ENCODE data around the gene ZCCHC8.
"Not testable (repeated sequence)": the region's sequence is repeated elsewhere in the genome, so short reads cannot be mapped to it uniquely, and the experiment has no call there.

The ZCCHC8 gene

DNA sequence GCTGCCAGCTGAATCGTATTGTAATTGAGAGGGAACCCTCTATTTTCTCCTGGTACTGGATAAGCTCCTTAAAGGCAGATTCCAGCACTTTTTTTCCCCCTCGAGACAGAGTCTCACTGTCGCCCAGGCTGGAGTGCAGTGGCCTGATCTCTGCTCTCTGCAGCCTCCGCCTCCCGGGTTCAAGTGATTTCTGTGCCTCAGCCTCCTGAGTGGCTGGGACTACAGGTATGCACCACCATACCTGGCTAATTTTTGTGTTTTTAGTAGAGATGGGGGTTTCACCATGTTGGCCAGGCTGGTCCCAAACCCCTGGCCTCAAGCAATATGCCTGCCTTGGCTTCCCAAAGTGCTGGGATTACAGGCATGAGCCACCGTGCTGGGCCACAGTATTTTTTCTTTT lies 30.9 kb downstream of the ZCCHC8 start:
- not testable (repeated sequence) for H3K14ac ChIP-seq (ENCODE audit: low read length); H4K91ac ChIP-seq (ENCODE audit: low read depth, low read length, poor library complexity); H2BK15ac ChIP-seq (ENCODE audit: low read length); H3K9ac ChIP-seq (ENCODE audit: low read depth, low read length, poor library complexity); H3K79me1 ChIP-seq (ENCODE audit: low read depth, low read length); H2AFZ ChIP-seq (ENCODE audit: low read length); H3K27ac ChIP-seq (replicated peaks; ENCODE audit: low read length); H2BK5ac ChIP-seq (ENCODE audit: low read length); H3K23ac ChIP-seq (ENCODE audit: low read depth, low read length, poor library complexity); H3K4me1 ChIP-seq (ENCODE audit: control insufficient read depth in 2 of 2, insufficient read depth in 1 of 2, low read depth in 1 of 2, low read length in 2 of 2); H2AK5ac ChIP-seq (ENCODE audit: low read depth, low read length); H2BK12ac ChIP-seq (ENCODE audit: low read length); H3K27me3 ChIP-seq (ENCODE audit: control insufficient read depth in 3 of 3, insufficient read depth in 3 of 3, low read depth in 1 of 3, low read length in 3 of 3); H2BK120ac ChIP-seq (ENCODE audit: low read depth, low read length); H3K4me3 ChIP-seq (ENCODE audit: low read length in 2 of 2); H4K8ac ChIP-seq (ENCODE audit: low read depth, low read length); H3K4me2 ChIP-seq (ENCODE audit: insufficient read depth, low read length, poor library complexity, severe bottlenecking); DNase-seq (ENCODE audit: low spot score); H3K9me3 ChIP-seq (replicated peaks in 1 of 2; ENCODE audit: control insufficient read depth in 2 of 2, insufficient read depth in 1 of 2, low read depth in 1 of 2, low read length in 2 of 2); H3K18ac ChIP-seq (ENCODE audit: low read length); H3K4ac ChIP-seq (ENCODE audit: low read length)
- peaks cover 9 to 35% of the 10 kb centered on the region in 2 donors for H3K36me3 ChIP-seq (replicated peaks in 1 of 2; ENCODE audit: control insufficient read depth in 2 of 2, insufficient read depth in 2 of 2, low read length in 2 of 2)
- no CpG with 5 or more reads among the region's 6 CpGs for WGBS, 2 donors (ENCODE audit: extremely low coverage in 2 of 2, insufficient read length in 2 of 2, insufficient replicate concordance in 1 of 2)

DNA sequence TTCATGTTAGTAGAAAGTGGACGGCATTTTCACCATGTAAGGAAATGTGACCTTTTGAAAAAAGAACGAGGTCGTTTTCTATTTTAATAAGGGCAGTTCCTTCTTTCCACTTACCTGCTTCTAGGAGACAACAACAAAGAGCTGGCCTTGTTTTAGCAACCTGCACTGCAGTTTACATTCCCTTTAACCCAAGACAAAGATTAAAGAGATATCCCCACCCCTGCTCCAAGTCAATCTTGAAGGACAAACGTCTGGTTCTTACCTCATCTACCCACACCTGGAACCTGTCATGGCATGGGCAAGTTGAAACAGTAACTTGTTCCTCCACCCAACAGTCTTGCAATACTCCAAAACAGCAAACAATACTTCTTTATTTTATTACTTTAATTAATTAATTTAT lies 32.7 kb downstream of the ZCCHC8 start:
- Histone ChIP-seq H3K27me3 (ENCODE audit: control insufficient read depth in 3 of 3, insufficient read depth in 3 of 3, low read depth in 1 of 3, low read length in 3 of 3) (no peaks in the 10 kb centered on the region), H3K4me1 (ENCODE audit: control insufficient read depth in 2 of 2, insufficient read depth in 1 of 2, low read depth in 1 of 2, low read length in 2 of 2) (no peaks in the 10 kb centered on the region), H3K36me3 (replicated peaks in 1 of 2; ENCODE audit: control insufficient read depth in 2 of 2, insufficient read depth in 2 of 2, low read length in 2 of 2) (peaks cover 0 to 17% of the 10 kb centered on the region in 2 donors), H2BK15ac (ENCODE audit: low read length) (no peak overlapping the region), H4K91ac (ENCODE audit: low read depth, low read length, poor library complexity) (no peak overlapping the region), H3K4ac (ENCODE audit: low read length) (no peak overlapping the region), H4K8ac (ENCODE audit: low read depth, low read length) (no peak overlapping the region), H2BK12ac (ENCODE audit: low read length) (no peak overlapping the region), H2BK120ac (ENCODE audit: low read depth, low read length) (no peak overlapping the region), H2BK5ac (ENCODE audit: low read length) (no peak overlapping the region), H2AK5ac (ENCODE audit: low read depth, low read length) (no peak overlapping the region), H3K18ac (ENCODE audit: low read length) (no peak overlapping the region), H3K23ac (ENCODE audit: low read depth, low read length, poor library complexity) (no peak overlapping the region), H3K79me1 (ENCODE audit: low read depth, low read length) (no peaks in the 10 kb centered on the region), H2AFZ (ENCODE audit: low read length) (no peak overlapping the region), H3K9ac (ENCODE audit: low read depth, low read length, poor library complexity) (no peak overlapping the region), H3K14ac (ENCODE audit: low read length) (no peak overlapping the region), H3K4me3 (ENCODE audit: low read length in 2 of 2) (no peak overlapping the region), H3K9me3 (replicated peaks in 1 of 2; ENCODE audit: control insufficient read depth in 2 of 2, insufficient read depth in 1 of 2, low read depth in 1 of 2, low read length in 2 of 2) (no peaks in the 10 kb centered on the region), H3K4me2 (ENCODE audit: insufficient read depth, low read length, poor library complexity, severe bottlenecking) (no peak overlapping the region), H3K27ac (replicated peaks; ENCODE audit: low read length) (no peak overlapping the region)
- WGBS, 2 donors (ENCODE audit: extremely low coverage in 2 of 2, insufficient read length in 2 of 2, insufficient replicate concordance in 1 of 2) = no CpG with 5 or more reads among the region's 4 CpGs
- DNase-seq (ENCODE audit: low spot score) = no peak

DNA sequence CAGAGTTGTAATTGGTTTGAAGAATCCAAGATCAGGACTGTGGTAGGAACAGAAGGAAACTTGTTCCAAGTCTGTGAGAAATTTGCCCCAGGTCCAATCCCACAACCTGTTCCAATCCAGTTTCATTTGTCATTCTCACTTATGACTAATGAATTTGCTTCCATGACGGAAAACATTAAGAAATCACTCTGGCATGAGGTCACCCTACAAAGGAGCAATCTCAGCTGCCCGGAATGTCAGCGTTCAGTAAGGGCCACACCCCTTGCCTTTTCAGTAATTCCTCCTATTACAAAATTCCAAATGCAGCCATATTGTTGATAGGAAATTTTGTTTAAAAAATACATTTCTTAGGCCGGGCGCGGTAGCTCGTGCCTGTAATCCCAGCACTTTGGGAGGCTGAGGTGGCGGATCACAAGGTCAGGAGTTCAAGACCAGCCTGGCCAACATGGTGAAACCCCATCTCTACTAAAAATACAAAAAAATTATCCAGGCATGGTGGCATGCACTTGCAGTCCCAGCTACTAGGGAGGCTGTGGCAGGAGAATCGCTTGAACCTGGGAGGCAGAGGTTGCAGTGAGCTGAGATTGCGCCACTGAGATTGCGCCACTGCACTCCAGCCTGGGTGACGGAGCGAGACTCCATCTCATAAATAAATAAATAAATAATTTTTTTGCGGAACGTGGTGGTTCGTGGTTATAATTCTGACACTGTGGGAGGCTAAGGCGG lies 36.3 kb downstream of the ZCCHC8 start:
- H2BK120ac ChIP-seq (ENCODE audit: low read depth, low read length); H2AFZ ChIP-seq (ENCODE audit: low read length); H2BK5ac ChIP-seq (ENCODE audit: low read length); H3K9me3 ChIP-seq (replicated peaks in 1 of 2; ENCODE audit: control insufficient read depth in 2 of 2, insufficient read depth in 1 of 2, low read depth in 1 of 2, low read length in 2 of 2); H2AK5ac ChIP-seq (ENCODE audit: low read depth, low read length); H3K4me1 ChIP-seq (ENCODE audit: control insufficient read depth in 2 of 2, insufficient read depth in 1 of 2, low read depth in 1 of 2, low read length in 2 of 2); H4K91ac ChIP-seq (ENCODE audit: low read depth, low read length, poor library complexity); H3K18ac ChIP-seq (ENCODE audit: low read length); H3K9ac ChIP-seq (ENCODE audit: low read depth, low read length, poor library complexity); H3K23ac ChIP-seq (ENCODE audit: low read depth, low read length, poor library complexity); H3K4ac ChIP-seq (ENCODE audit: low read length); H3K36me3 ChIP-seq (replicated peaks in 1 of 2; ENCODE audit: control insufficient read depth in 2 of 2, insufficient read depth in 2 of 2, low read length in 2 of 2); H3K27ac ChIP-seq (replicated peaks; ENCODE audit: low read length); H3K4me3 ChIP-seq (ENCODE audit: low read length in 2 of 2); H2BK15ac ChIP-seq (ENCODE audit: low read length); H3K27me3 ChIP-seq (ENCODE audit: control insufficient read depth in 3 of 3, insufficient read depth in 3 of 3, low read depth in 1 of 3, low read length in 3 of 3); H2BK12ac ChIP-seq (ENCODE audit: low read length); H3K79me1 ChIP-seq (ENCODE audit: low read depth, low read length); DNase-seq (ENCODE audit: low spot score); H4K8ac ChIP-seq (ENCODE audit: low read depth, low read length); H3K14ac ChIP-seq (ENCODE audit: low read length); H3K4me2 ChIP-seq (ENCODE audit: insufficient read depth, low read length, poor library complexity, severe bottlenecking): not testable (repeated sequence)
- WGBS, 2 donors (ENCODE audit: extremely low coverage in 2 of 2, insufficient read length in 2 of 2, insufficient replicate concordance in 1 of 2) = no CpG with 5 or more reads among the region's 17 CpGs

DNA sequence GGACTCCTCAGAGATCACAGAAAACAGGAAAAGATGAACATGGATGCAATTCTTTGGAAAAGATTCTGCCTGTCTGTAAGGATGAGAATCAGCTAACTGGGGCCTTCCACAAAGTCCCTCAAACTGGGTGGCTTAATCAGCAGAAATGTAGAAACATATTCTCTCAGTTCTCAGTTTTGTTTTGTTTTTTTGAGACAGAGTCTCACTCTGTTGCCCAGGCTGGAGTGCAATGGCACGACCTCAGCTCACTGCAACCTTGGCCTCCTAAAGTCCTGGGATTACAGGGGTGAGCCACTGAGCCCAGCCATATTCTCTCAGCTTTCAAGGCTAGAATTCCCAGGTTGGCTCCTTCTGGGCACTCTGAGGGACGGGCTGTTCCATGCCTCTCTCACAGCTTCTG lies 40.1 kb downstream of the ZCCHC8 start:
- Histone ChIP-seq H4K91ac (ENCODE audit: low read depth, low read length, poor library complexity) (no peak overlapping the region), H3K14ac (ENCODE audit: low read length) (no peak overlapping the region), H2BK15ac (ENCODE audit: low read length) (no peak overlapping the region), H3K23ac (ENCODE audit: low read depth, low read length, poor library complexity) (no peak overlapping the region), H3K36me3 (replicated peaks in 1 of 2; ENCODE audit: control insufficient read depth in 2 of 2, insufficient read depth in 2 of 2, low read length in 2 of 2) (no peaks in the 10 kb centered on the region), H3K4ac (ENCODE audit: low read length) (no peak overlapping the region), H3K27me3 (ENCODE audit: control insufficient read depth in 3 of 3, insufficient read depth in 3 of 3, low read depth in 1 of 3, low read length in 3 of 3) (no peaks in the 10 kb centered on the region), H3K4me3 (ENCODE audit: low read length in 2 of 2) (no peak overlapping the region), H3K4me1 (ENCODE audit: control insufficient read depth in 2 of 2, insufficient read depth in 1 of 2, low read depth in 1 of 2, low read length in 2 of 2) (no peaks in the 10 kb centered on the region), H2AK5ac (ENCODE audit: low read depth, low read length) (no peak overlapping the region), H3K9me3 (replicated peaks in 1 of 2; ENCODE audit: control insufficient read depth in 2 of 2, insufficient read depth in 1 of 2, low read depth in 1 of 2, low read length in 2 of 2) (no peaks in the 10 kb centered on the region), H2BK5ac (ENCODE audit: low read length) (no peak overlapping the region), H3K4me2 (ENCODE audit: insufficient read depth, low read length, poor library complexity, severe bottlenecking) (no peak overlapping the region), H2BK120ac (ENCODE audit: low read depth, low read length) (no peak overlapping the region), H3K79me1 (ENCODE audit: low read depth, low read length) (no peaks in the 10 kb centered on the region), H3K27ac (replicated peaks; ENCODE audit: low read length) (no peak overlapping the region), H4K8ac (ENCODE audit: low read depth, low read length) (no peak overlapping the region), H3K18ac (ENCODE audit: low read length) (no peak overlapping the region), H3K9ac (ENCODE audit: low read depth, low read length, poor library complexity) (no peak overlapping the region), H2BK12ac (ENCODE audit: low read length) (no peak overlapping the region), H2AFZ (ENCODE audit: low read length) (no peak overlapping the region)
- DNase-seq (ENCODE audit: low spot score) = no peak
- WGBS, 2 donors (ENCODE audit: extremely low coverage in 2 of 2, insufficient read length in 2 of 2, insufficient replicate concordance in 1 of 2) = no CpG with 5 or more reads among the region's 2 CpGs
